Lower leg skin (tissue), 3 donors: ENCODE measurements around the gene COL15A1.

ENCODE experiments used
- POLR2A ChIP-seq, 2 donors: fragments of 450-650 bp; IDR thresholded peaks; one replicate each; pipeline ENCODE4 v1.6.1; 2016 to 2017; ENCODE audit warnings: antibody characterized with exemption in 2 of 2, mild to moderate bottlenecking in 1 of 2, moderate library complexity in 1 of 2
- TF ChIP-seq, protein P1 (sequence below), 3 donors: fragments of 450-650 bp; IDR thresholded peaks; one replicate each; pipeline ENCODE4 v1.5.1; 2016; ENCODE audit warnings: antibody characterized with exemption in 3 of 3, mild to moderate bottlenecking in 3 of 3, moderate library complexity in 2 of 3

DNA sequence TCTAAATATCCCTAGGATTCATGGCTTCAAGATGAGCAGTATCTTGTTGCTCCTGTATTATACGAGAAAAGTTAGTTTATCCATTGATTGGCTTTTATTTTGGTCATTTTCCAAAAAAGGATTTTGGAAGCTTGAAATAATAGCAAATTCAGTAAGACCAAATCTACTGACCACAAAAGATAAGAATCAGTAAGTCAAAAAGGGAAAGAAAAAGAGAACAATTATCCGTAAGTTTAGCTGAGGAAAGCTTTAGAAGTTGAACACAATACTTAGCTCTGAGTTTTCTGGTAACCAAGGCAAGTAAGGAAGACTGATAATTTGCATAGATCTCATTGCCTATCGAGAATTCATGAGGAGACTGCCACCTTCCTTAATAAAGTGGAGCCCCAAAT lies 170.3 kb downstream of the COL15A1 start:
- TF ChIP-seq, protein P1, sequence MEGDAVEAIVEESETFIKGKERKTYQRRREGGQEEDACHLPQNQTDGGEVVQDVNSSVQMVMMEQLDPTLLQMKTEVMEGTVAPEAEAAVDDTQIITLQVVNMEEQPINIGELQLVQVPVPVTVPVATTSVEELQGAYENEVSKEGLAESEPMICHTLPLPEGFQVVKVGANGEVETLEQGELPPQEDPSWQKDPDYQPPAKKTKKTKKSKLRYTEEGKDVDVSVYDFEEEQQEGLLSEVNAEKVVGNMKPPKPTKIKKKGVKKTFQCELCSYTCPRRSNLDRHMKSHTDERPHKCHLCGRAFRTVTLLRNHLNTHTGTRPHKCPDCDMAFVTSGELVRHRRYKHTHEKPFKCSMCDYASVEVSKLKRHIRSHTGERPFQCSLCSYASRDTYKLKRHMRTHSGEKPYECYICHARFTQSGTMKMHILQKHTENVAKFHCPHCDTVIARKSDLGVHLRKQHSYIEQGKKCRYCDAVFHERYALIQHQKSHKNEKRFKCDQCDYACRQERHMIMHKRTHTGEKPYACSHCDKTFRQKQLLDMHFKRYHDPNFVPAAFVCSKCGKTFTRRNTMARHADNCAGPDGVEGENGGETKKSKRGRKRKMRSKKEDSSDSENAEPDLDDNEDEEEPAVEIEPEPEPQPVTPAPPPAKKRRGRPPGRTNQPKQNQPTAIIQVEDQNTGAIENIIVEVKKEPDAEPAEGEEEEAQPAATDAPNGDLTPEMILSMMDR (IDR thresholded peaks at IDR 0.05) = no peak
- TF ChIP-seq POLR2A (IDR thresholded peaks at IDR 0.05) = no peak
